ENCODE measurements around the gene PTPRM.
"Not testable (repeated sequence)": the region's sequence is repeated elsewhere in the genome, so short reads cannot be mapped to it uniquely, and the experiment has no call there.

PTPRM gene

DNA sequence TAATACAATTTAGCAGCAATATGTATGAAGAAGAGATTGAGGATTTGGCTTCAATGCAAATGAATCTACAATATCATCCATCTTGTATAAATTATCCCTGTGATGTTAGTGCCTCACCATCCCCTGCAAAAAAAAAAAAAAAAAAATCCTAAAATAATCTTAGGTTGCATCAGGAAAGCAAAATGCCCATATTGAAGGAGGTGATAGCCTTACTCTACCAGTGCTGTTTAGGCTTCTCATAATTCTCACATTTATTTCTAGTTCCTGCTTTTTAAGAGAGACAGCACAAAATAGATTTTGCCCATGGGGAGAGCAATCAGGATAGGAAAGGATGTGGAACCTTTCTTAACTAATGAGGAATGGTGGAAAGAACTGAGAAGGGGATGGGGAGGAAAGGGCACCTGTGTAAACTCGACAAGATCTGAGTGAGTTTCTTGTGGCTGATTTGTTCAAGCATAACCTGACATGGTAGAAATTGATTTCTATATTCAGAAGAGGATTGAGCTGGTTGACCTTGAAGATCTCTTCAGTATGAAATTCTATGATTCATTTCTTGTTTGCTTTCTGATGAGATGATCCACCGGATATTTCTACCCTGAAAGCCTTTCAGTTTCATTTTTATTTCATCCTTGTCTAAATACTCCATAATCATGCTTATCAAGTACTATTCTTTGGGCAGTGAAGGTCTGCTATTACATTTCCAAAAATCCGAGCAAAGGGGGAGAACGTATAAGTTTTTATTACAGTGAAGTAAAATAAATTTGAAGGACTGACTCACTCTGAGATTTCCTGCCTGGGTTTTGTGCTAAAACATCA, 391.2 kb downstream of the PTPRM start:
- no peak overlapping the region for H3K4me3 ChIP-seq (IDR thresholded peaks at IDR 0.05; ENCODE audit: insufficient read depth, low read depth, low read length)
- H3K4me1 ChIP-seq (ENCODE audit: low read depth, poor library complexity, severe bottlenecking), result peaks cover 38% of the 10 kb centered on the region
- no peaks in the 10 kb centered on the region for H3K36me3 ChIP-seq (ENCODE audit: insufficient read depth)
- no peaks in the 10 kb centered on the region for H4K20me1 ChIP-seq (ENCODE audit: insufficient read depth)
- H3K9ac ChIP-seq, result peak overlapping the region; percentile 5; the same call in 1 of the 2 replicates
- TF ChIP-seq, protein P1, sequence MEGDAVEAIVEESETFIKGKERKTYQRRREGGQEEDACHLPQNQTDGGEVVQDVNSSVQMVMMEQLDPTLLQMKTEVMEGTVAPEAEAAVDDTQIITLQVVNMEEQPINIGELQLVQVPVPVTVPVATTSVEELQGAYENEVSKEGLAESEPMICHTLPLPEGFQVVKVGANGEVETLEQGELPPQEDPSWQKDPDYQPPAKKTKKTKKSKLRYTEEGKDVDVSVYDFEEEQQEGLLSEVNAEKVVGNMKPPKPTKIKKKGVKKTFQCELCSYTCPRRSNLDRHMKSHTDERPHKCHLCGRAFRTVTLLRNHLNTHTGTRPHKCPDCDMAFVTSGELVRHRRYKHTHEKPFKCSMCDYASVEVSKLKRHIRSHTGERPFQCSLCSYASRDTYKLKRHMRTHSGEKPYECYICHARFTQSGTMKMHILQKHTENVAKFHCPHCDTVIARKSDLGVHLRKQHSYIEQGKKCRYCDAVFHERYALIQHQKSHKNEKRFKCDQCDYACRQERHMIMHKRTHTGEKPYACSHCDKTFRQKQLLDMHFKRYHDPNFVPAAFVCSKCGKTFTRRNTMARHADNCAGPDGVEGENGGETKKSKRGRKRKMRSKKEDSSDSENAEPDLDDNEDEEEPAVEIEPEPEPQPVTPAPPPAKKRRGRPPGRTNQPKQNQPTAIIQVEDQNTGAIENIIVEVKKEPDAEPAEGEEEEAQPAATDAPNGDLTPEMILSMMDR (conservative IDR thresholded peaks at IDR 0.05; ENCODE audit: low read depth, low read length), result no peak
- H3K79me2 ChIP-seq (ENCODE audit: insufficient read depth, low read depth), result no peaks in the 10 kb centered on the region
- H2AFZ ChIP-seq (ENCODE audit: low read depth), result no peak overlapping the region
- H3K27me3 ChIP-seq (ENCODE audit: insufficient read depth, low read depth), result no peaks in the 10 kb centered on the region
- H3K4me2 ChIP-seq, result peak overlapping the region; percentile 37
- peak overlapping the region; percentile 42; the same call in 1 of the 2 replicates for H3K27ac ChIP-seq

DNA sequence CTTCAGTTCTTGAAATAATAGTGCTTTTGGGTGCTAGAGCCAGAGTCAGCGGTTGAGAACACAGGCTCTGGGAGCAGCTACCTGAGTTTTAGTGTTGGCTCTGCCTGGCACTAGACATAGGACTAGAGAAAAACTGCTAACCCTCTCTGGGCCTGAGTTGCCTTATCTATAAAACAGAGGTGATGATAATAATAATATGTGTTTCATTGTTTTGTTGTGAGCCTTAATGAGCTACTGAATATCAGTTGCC, 391.7 kb downstream of the PTPRM start:
- no peaks in the 10 kb centered on the region for H3K79me2 ChIP-seq (ENCODE audit: insufficient read depth, low read depth)
- H3K4me3 ChIP-seq (IDR thresholded peaks at IDR 0.05; ENCODE audit: insufficient read depth, low read depth, low read length), result no peak overlapping the region
- no peak overlapping the region for H2AFZ ChIP-seq (ENCODE audit: low read depth)
- H4K20me1 ChIP-seq (ENCODE audit: insufficient read depth), result no peaks in the 10 kb centered on the region
- H3K4me2 ChIP-seq, result peak overlapping the region; percentile 37
- TF ChIP-seq, protein P1 (conservative IDR thresholded peaks at IDR 0.05; ENCODE audit: low read depth, low read length), result no peak
- H3K27me3 ChIP-seq (ENCODE audit: insufficient read depth, low read depth), result no peaks in the 10 kb centered on the region
- peak overlapping the region; percentile 5; the same call in 1 of the 2 replicates for H3K9ac ChIP-seq
- peaks cover 32% of the 10 kb centered on the region for H3K4me1 ChIP-seq (ENCODE audit: low read depth, poor library complexity, severe bottlenecking)
- no peaks in the 10 kb centered on the region for H3K36me3 ChIP-seq (ENCODE audit: insufficient read depth)
- peak overlapping the region; percentile 42; the same call in 1 of the 2 replicates for H3K27ac ChIP-seq

DNA sequence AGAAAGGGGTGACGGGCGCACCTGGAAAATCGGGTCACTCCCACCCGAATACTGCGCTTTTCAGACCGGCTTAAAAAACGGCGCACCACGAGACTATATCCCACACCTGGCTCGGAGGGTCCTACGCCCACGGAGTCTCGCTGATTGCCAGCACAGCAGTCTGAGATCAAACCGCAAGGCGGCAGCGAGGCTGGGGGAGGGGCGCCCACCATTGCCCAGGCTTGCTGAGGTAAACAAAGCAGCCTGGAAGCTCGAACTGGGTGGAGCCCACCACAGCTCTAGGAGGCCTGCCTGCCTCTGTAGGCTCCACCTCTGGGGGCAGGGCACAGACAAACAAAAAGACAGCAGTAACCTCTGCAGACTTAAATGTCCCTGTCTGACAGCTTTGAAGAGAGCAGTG, 399.6 kb downstream of the PTPRM start:
- H3K79me2 ChIP-seq (ENCODE audit: insufficient read depth, low read depth); H3K9ac ChIP-seq; H3K4me3 ChIP-seq (IDR thresholded peaks at IDR 0.05; ENCODE audit: insufficient read depth, low read depth, low read length); H3K4me2 ChIP-seq; H3K36me3 ChIP-seq (ENCODE audit: insufficient read depth); H3K4me1 ChIP-seq (ENCODE audit: low read depth, poor library complexity, severe bottlenecking); H3K27me3 ChIP-seq (ENCODE audit: insufficient read depth, low read depth); H4K20me1 ChIP-seq (ENCODE audit: insufficient read depth); H2AFZ ChIP-seq (ENCODE audit: low read depth); H3K27ac ChIP-seq: not testable (repeated sequence)

DNA sequence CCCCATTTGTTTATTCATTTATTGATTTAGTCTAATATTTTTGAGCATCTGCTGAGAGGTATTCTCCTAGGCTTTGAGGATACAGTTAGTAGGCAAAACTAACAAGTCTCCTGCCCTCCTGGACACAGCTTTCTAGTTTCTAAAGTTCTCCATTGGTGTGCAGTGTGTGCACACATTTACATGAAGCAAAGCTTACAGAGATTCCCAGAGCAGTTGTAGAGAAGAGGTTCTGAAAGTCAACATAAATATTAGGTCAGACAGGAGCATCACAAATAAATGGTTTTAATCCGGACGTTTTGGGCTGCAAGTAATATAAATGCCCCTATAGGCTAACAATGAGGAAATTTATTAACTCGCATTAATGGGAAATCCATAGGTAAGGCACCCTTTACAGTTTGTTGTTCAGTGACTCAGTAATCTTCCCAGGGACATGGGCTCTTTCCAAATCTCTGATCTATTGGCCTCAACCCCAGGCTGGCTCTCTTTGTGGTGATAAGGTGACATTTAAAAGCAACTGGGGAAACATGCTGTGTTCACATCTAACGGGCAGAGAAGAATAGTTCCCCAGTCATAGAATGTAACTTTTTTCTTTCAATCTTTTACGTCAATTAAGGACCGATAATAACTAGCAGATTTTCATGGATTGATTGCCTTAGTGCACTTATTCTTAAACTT, 407.2 kb downstream of the PTPRM start:
- H3K4me2 ChIP-seq, result no peak overlapping the region
- no peak overlapping the region for H2AFZ ChIP-seq (ENCODE audit: low read depth)
- H3K27me3 ChIP-seq (ENCODE audit: insufficient read depth, low read depth), result no peaks in the 10 kb centered on the region
- no peaks in the 10 kb centered on the region for H3K36me3 ChIP-seq (ENCODE audit: insufficient read depth)
- H3K4me1 ChIP-seq (ENCODE audit: low read depth, poor library complexity, severe bottlenecking), result no peaks in the 10 kb centered on the region
- no peak overlapping the region for H3K9ac ChIP-seq
- no peaks in the 10 kb centered on the region for H3K79me2 ChIP-seq (ENCODE audit: insufficient read depth, low read depth)
- no peak overlapping the region for H3K27ac ChIP-seq
- H3K4me3 ChIP-seq (IDR thresholded peaks at IDR 0.05; ENCODE audit: insufficient read depth, low read depth, low read length), result no peak overlapping the region
- no peaks in the 10 kb centered on the region for H4K20me1 ChIP-seq (ENCODE audit: insufficient read depth)
- TF ChIP-seq, protein P1 (conservative IDR thresholded peaks at IDR 0.05; ENCODE audit: low read depth, low read length), result no peak

DNA sequence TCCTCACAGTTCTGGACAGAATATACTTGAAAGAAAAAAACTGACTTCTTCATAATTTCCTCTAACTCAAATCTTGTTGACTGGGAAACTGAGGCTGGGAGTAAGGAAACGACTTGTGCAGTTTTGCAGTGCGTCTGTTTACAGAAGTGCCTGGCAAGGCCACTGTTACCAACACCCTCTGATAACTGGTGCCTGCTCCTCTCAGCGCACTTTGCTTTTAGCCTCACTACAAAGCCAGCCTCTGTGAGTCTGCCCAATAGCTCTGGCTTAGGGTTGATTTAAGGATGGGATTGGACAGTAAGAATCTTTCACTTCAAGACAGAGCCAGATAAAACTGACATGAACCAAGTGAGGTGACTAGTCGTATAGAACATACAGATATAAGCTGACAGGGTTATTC, 410.8 kb downstream of the PTPRM start:
- H3K4me3 ChIP-seq (IDR thresholded peaks at IDR 0.05; ENCODE audit: insufficient read depth, low read depth, low read length), result no peak overlapping the region
- no peak overlapping the region for H3K9ac ChIP-seq
- H3K27me3 ChIP-seq (ENCODE audit: insufficient read depth, low read depth), result no peaks in the 10 kb centered on the region
- H3K36me3 ChIP-seq (ENCODE audit: insufficient read depth), result no peaks in the 10 kb centered on the region
- no peak overlapping the region for H3K4me2 ChIP-seq
- no peak overlapping the region for H3K27ac ChIP-seq
- H3K4me1 ChIP-seq (ENCODE audit: low read depth, poor library complexity, severe bottlenecking), result no peaks in the 10 kb centered on the region
- TF ChIP-seq, protein P1 (conservative IDR thresholded peaks at IDR 0.05; ENCODE audit: low read depth, low read length), result no peak
- no peaks in the 10 kb centered on the region for H4K20me1 ChIP-seq (ENCODE audit: insufficient read depth)
- no peak overlapping the region for H2AFZ ChIP-seq (ENCODE audit: low read depth)
- no peaks in the 10 kb centered on the region for H3K79me2 ChIP-seq (ENCODE audit: insufficient read depth, low read depth)

Data from KMS-11 (cell line).